HG02938 (cell line): ENCODE measurements around the gene CCDC177.
"Not testable (repeated sequence)": the region's sequence is repeated elsewhere in the genome, so short reads cannot be mapped to it uniquely, and the experiment has no call there.

Source experiments
- ATAC-seq: cut with Tn5 transposase; IDR thresholded peaks from one replicate; pipeline ENCODE4 v1.9.1; 2021; ENCODE audit warnings: mild to moderate bottlenecking, moderate library complexity; ENCODE audit not compliant: unreplicated experiment

CCDC177 gene

DNA sequence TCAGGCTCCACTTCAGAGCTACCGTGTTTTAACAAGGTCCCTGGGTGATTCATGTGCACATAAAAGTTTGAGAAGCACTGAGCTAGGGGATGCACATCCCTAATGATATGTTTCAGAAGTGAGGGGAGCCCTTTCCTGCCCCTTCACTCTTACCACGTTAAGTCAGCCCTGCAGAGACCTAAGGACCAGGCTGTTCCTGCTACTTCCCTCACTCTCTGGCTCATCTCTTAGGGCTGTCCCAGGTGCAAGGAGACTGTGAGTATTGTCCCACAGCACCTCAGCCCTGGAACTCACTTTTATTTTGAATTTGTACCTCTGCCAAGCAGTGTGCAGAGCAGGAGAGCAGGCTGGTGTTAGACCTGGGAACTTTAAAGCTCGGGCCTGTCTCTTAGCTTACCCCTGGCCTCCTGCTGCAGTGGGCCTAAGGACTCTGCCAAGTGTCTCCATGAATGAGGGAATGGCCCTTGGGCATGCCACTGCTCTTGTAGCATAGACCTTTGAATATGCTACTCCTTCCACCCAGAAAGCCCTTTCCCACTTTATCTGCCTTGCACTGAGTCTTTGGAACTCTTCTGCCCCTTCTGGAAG, 25.7 kb upstream of the CCDC177 start:
- no peak for ATAC-seq

DNA sequence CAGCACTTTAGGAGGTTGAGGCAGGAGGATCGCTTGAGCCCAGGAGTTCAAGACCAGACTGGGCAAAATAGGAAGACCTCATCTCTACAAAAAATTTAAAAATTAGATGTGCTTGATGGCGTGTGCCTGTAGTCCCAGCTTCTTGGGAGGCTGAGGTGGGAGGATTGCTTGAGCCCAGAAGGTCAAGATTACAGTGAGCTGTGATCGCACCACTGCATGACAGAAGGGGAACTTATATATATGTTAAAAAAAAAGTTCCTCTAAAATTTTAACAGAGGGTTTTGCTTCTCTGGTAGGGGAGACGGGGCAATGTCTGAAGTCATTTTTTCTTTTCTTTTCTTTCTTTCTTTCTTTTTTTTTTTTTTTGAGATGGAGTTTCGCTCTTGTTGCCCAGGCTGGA, 24.8 kb upstream of the CCDC177 start:
- not testable (repeated sequence) for ATAC-seq

- no peak for ATAC-seq
Measured at GRCh38 chr14:69595336-69595735, 20.7 kb upstream of the CCDC177 start.

- no peak for ATAC-seq
Measured at GRCh38 chr14:69594846-69595245, 20.2 kb upstream of the CCDC177 start.

GRCh38 chr14:69593018-69593677, 18.5 kb upstream of the CCDC177 start:
- ATAC-seq = no peak

DNA sequence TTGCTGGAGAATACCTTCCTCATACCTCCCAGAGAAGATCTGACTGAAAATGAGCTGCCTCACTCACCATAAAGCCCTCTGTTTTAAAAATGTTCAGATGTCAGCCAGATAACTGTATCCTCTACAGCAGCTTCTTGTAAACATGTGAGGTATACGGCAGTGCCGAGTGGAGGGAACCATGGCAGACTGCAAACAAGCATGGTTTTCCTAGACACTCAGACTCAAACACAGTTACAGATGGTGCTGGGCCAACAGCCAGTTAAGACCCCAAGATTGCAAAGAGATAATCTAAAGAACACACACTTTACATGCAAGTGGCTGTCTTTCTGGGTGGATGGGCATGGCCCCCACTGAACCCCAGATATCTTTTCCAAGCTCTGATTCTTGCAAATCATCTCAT, 16.6 kb upstream of the CCDC177 start:
- no peak for ATAC-seq

DNA sequence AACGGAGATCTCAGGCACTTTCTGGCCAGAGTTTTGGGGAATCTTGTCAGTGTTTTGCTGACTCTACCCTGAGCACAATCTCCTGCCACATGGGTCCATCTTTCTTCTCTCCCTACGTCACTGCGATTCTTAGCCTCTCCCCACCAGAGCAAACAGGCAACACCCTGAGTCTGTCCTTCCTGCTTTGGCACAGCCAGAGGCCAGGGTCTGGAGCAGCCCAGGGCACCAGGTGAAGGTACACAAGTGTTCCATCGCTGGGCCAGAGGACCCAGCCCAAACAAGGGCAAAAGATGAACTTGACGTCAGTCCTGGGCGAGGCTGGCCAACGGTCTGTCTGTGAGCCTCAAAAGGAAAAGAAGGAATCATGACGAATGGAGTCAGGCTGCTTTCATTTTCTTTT, 12.7 kb upstream of the CCDC177 start:
- ATAC-seq = no peak

DNA sequence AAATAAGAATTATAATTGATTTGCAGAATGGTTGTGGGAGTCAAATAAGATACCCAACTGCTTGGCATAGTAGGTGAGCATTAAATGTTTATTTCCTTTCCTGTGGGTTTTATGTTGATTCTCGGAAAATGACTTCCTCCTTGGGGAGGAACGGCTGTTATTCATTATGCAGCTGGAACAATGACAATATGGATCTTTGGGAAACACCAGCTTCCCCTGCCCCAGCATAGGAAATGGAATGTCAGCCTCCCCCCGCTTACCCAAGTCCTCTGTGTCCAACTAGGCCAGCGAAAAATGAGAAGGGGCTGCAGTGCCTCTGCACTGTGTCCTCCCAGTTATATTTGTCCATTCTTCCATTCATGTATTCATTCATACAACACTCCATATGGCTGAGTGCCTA, 11.7 kb upstream of the CCDC177 start:
- ATAC-seq = no peak

- ATAC-seq = no peak
Measured at GRCh38 chr14:69584389-69584788, 9.7 kb upstream of the CCDC177 start.

DNA sequence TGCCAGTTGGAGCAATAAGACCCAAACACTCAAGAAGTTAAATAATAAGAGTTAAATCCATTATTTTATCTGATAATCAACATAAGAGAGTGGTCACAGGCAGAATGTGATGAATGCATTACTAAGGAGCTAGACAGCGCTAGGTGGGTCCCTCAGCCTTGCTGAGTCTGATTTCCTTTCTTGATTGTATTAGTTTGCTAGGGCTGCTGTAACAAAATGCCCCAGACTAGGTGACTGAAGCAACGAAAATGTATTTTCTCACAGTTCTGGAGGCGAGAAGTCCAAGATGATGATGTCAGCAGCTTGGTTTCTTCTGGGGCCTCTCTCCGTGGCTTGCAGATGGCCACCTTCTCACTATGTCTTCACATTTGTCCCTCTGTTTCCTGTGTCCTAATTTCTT, 8.2 kb upstream of the CCDC177 start:
- no peak for ATAC-seq

DNA sequence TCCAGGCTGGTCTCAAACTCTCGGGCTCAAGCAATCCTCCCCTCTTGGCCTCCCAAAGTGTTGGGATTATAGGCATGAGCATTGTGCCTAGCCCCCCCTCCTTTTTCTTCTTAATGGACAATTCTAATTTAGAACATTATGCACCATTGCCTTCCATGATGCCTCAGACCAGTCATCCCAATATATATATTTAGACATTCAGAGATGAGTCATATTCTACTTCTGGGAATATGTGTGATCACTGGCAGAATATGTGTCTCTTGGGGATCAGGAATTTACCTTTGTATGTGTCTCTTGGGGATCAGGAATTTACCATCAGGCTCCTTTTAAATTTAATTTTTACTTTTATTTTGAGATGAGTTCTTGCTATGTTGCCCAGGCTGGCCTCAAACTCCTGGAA, 7.5 kb upstream of the CCDC177 start:
- ATAC-seq = no peak

DNA sequence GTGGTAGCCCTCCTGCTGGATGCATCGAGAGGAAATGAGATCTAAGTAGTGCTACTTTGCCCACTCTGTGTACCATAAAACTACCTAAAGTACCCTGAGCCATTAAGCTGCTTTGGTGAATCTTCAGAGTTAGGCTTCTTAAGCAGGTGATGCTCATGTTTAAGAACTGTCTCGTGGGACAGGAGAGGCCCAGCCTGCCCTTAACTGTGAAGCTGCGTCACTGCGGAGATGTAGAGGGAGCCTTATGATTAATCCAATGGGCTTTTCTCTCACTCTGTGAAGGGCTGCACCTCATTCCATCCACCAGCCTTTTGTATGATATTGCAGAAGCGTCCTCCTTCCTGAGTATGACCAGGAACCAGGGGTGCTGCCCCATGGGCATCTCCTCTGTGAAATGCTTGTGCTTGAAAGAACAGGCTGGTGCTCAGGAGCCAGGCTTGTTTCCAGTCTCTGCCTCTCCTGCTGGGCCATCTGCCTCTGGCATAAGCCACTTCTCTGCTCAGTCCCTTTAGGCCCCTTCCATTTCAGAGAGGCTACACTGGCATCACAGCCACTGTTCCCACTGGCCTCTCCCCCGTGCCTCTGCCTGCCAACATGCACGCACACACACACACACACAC, 6.8 kb upstream of the CCDC177 start:
- no peak for ATAC-seq

DNA sequence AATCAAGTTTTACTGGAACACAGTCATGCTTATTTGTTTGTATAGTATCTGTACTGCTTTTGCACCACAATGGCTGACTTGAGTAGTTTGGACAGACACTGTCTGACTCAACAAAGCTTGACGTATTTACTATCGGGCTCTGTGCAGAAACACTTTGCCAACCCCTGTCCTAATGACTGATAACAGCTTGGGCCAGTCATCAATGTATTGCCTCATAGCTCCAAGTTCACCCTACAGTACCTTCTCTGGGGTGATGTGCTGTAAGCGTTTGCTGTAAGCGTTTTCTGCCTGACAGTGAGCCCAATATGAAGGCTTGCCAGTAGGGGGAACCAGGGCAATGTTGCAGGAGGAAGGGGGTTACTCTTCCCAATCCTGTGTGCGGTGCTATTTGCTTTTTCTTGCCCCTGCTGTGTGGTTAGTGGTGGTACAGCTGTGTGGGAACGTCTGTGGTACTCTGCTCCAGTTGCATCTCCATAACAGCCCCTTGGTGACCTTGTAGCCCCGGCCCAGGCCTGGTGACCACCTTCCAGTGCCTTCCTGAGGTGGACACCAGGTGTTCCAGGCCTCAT, 5.4 kb upstream of the CCDC177 start:
- no peak for ATAC-seq

DNA sequence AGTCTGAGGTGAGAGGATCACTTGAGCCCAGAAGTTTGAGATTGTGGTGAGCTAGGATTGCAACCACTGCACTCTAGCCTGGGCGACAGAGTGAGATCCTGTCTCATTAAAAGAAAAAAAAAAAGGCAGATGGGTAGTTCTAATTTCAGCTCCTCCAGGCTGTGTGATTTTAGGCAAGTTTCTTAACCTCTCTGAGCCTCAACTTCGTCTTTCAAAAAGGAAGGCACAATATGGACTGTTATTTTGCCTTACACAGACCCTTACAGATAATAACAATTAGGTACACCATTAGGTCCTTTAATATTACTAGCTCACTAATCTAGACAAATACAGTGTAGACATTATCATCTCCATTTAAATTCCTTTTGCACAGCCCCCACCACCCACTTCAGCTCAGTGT, 4.8 kb upstream of the CCDC177 start:
- no peak for ATAC-seq

DNA sequence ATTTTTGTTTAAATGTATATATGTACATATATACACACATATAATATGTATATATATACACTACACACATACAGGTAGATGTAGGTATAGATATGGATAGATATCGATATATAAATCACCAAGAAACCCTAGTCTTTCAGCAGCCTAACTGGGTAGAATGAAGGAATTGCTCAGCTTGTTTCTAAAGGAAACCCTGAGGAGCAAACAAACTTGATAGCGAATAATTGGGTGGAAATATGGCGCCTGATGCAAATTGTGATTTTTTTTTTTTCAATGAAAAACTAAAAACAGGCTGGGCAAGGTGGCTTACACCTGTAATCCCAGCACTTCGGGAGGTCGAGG, 254 bp upstream of the CCDC177 start:
- ATAC-seq = no peak

GRCh38 chr14:69573831-69574262, 824 bp downstream of the CCDC177 start:
- no peak for ATAC-seq

- no peak for ATAC-seq
Measured at GRCh38 chr14:69573205-69573830, 1.4 kb downstream of the CCDC177 start.

DNA sequence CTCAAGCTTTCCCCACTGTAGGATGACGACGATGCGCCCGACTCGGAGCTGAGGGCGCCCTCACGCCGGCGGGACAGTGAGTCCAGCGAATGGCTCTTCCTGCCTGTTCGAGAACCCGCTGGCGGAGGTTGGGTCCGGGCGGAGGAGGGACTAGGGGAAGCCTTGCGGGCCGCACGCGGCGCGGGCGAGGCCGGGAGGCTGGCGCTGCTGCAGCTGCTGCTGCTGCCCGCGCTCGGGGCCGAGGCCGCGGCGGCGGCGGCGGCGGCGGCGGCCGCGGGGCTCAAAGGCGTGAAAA, 1.9 kb downstream of the CCDC177 start:
- ATAC-seq = no peak

GRCh38 chr14:69572030-69572840, 2.4 kb downstream of the CCDC177 start:
- no peak for ATAC-seq

DNA sequence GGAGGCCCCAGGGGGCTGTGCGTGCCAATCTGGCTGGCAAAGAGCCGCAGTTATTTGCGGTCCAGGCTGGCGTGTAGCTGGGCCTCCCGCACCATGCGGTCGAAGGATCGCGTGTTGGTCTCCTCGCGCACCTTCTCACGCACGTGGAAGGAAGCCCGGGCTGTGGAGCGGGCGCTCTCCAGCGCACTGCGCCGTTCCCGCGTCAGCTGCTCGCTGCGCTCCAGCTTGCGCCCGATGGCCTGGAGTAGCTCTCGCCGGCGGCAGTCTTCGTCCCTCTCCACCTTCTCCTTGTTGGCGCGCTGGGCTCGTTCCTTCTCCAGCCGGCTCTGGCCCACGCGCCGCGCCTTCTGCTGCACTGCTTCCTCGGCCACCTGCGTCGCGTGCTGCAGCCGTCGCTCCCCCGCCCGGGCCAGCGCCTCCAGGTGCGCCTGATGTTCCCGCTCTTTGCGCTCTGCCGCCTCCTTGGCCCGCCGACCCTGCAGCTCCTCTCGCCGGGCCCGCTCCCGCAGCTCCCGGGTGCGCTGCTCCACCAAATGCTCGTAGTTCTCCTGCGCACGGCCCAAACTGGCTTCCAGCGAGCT, 3.1 kb downstream of the CCDC177 start:
- no peak for ATAC-seq

DNA sequence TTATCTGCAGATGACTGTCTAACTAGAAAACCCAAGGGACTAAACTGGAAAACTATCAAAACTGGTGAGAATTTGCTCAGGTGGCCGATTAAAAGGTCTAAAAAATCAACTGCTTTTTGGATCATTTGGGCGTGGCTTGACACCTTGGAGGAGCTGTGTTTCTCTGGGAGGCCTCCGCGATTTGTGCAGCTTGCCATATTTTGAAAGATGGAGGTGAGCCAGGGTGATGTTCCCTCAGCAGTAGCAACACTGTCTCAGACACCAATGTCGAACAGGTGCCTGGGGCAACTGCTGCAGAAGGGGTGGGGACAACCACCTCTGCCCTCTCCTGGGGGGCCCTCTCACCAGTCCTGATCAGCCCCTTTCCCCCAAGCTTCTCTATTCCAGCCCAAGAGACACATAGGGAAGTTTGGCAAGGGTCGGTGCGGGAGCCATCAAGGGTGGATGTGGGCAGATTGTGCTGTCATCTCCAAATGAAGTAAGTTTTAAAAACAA, 3.8 kb downstream of the CCDC177 start:
- no peak for ATAC-seq
